Peyer's patch (tissue), 4 donors: ENCODE data around the gene RHOXF1. TPM values are rescaled to one million over a fixed set of nuclear protein-coding genes. Genes with fewer than 3 reads are reported as not detected.
"Not testable (repeated sequence)": the region's sequence is repeated elsewhere in the genome, so short reads cannot be mapped to it uniquely, and the experiment has no call there.

Experiments used
- DNase-seq, 3 donors: peaks; one replicate each; pipeline ENCODE4 v3.0.0-alpha.2; 2017 to 2019
- H3K27ac ChIP-seq, 4 donors: fragments of 200-600 bp; sonication (generic); one replicate each; pipeline ENCODE4 v1.5.1; 2016 to 2019
- H3K27me3 ChIP-seq, 2 donors: fragments of 200-600 bp; sonication (generic); one replicate each; pipeline ENCODE4 v1.5.1; 2019
- H3K36me3 ChIP-seq, 3 donors: fragments of 200-600 bp; sonication (generic); one replicate each; pipeline ENCODE4 v1.5.1; 2016 to 2019
- H3K4me1 ChIP-seq, 4 donors: fragments of 200-600 bp; sonication (generic); one replicate each; pipeline ENCODE4 v1.5.1; 2016 to 2019
- H3K4me3 ChIP-seq, 4 donors: fragments of 200-600 bp; sonication (generic); 1 replicate in 3 of 4; 2 replicates in 1 of 4; pipeline ENCODE4 v1.5.1; 2016 to 2019; ENCODE audit warnings: mild to moderate bottlenecking in 1 of 4
- H3K9me3 ChIP-seq, 4 donors: fragments of 200-600 bp; sonication (generic); one replicate each; pipeline ENCODE4 v1.5.1; 2016 to 2019; ENCODE audit warnings: mild to moderate bottlenecking in 1 of 4
- POLR2A ChIP-seq, 2 donors: fragments of 450-650 bp; IDR thresholded peaks; one replicate each; pipeline ENCODE4 v1.5.1; 2017; ENCODE audit warnings: antibody characterized with exemption in 2 of 2, mild to moderate bottlenecking in 2 of 2, moderate library complexity in 2 of 2
- total RNA-seq, 4 donors: library from RNA; depleted of rRNA; stranded (reverse); fragments of >200 nt; gene quantifications; one replicate each; pipeline ENCODE4 v1.1.0, GENCODE V29; 2016
- TF ChIP-seq, protein P1 (sequence below), 6 experiments: fragments of 450-650 bp in 4 of 6; fragments of 200-600 bp in 2 of 6; sonication (generic) in 1 of 6; IDR thresholded peaks; one replicate each; pipeline ENCODE4 v1.5.1; 2017 to 2019; ENCODE audit warnings: antibody characterized with exemption in 6 of 6, mild to moderate bottlenecking in 3 of 6, moderate library complexity in 1 of 6

Gene RHOXF1, protein sequence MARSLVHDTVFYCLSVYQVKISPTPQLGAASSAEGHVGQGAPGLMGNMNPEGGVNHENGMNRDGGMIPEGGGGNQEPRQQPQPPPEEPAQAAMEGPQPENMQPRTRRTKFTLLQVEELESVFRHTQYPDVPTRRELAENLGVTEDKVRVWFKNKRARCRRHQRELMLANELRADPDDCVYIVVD
- 1 to 10 TPM in 2 of 4 donors, not detected in 2; 2.9 to 7.2 TPM for total RNA-seq

DNA sequence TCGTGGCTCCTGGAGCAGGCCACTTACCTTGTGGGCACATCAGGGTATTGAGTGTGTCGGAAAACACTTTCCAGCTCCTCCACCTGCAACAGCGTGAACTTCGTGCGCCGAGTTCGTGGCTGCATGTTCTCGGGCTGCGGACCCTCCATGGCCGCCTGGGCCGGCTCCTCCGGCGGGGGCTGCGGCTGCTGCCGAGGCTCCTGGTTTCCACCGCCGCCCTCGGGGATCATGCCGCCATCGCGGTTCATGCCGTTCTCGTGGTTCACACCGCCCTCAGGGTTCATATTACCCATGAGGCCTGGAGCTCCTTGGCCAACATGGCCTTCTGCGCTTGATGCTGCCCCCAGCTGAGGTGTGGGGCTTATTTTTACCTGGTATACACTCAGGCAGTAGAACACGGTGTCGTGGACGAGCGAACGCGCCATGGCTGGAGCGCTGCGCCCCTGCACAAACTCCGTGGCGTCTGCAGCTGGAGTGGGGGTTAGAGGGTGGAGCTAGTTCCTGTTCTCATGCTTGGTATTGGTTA lies at the start of gene RHOXF1:
RHOXF1 (minus strand) TSS at position 476 of the 526 bp plus-strand sequence; CDS start at position 425, 51 bp downstream.
- Histone ChIP-seq H3K4me1 (no peaks in the 10 kb centered on the region), H3K27me3 (no peaks in the 10 kb centered on the region), H3K9me3 (no peaks in the 10 kb centered on the region), H3K36me3 (no peaks in the 10 kb centered on the region), H3K27ac (no peak within 1 kb of the TSS), H3K4me3 (no peak within 1 kb of the TSS)
- TF ChIP-seq, protein P1, sequence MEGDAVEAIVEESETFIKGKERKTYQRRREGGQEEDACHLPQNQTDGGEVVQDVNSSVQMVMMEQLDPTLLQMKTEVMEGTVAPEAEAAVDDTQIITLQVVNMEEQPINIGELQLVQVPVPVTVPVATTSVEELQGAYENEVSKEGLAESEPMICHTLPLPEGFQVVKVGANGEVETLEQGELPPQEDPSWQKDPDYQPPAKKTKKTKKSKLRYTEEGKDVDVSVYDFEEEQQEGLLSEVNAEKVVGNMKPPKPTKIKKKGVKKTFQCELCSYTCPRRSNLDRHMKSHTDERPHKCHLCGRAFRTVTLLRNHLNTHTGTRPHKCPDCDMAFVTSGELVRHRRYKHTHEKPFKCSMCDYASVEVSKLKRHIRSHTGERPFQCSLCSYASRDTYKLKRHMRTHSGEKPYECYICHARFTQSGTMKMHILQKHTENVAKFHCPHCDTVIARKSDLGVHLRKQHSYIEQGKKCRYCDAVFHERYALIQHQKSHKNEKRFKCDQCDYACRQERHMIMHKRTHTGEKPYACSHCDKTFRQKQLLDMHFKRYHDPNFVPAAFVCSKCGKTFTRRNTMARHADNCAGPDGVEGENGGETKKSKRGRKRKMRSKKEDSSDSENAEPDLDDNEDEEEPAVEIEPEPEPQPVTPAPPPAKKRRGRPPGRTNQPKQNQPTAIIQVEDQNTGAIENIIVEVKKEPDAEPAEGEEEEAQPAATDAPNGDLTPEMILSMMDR (IDR thresholded peaks at IDR 0.05) = no peak
- TF ChIP-seq POLR2A (IDR thresholded peaks at IDR 0.05) = no peak
- no peak for DNase-seq

DNA sequence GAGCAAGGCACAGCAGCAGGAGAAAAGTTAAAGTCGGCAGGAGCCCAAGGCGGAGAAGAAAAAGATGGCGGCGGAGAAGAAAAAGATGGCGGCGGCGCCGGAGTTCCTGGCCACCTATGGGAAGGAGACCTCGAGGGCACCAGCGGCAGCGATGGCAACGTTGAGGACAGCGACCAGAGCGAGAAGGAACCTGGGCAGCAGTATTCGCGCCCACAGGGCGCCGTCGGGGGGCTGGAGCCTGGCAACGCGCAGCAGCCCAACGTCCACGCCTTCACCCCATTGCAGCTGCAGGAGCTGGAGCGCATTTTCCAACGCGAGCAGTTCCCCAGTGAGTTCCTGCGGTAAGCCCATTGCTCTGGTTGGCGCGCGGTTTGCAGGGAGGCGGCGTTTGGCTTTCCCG lies 43.4 kb upstream of the RHOXF1 start:
- H3K27me3 ChIP-seq, DNase-seq: not testable (repeated sequence)

DNA sequence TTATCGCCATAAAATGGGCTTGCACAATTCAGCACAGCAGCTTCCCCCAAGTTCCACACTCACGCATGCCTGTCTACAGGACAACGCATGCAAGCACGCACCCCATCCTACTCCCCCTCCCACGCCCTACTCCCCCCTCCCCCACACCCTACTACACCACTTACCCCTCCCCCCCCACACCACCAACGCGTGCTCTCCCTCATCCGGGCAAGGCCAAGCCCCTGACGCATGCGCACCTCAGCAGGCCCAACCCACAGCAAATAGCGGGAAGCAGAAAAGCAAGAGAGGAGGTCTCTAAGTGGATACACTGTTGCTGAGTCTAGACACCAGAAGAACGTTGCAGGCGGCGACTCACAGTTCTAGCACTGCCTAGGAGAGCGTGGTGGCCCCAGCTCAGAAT lies 42.6 kb upstream of the RHOXF1 start, which contains the start of gene RHOXF2:
RHOXF2 (plus strand) TSS at position 301 of the 400 bp plus-strand sequence. CDS start 138 bp downstream, outside the sequence.
- H3K27me3 ChIP-seq, H3K4me1 ChIP-seq, H3K9me3 ChIP-seq, H3K27ac ChIP-seq, DNase-seq, H3K36me3 ChIP-seq, H3K4me3 ChIP-seq: not testable (repeated sequence)

More for the DNA sequence above, 43.4 kb upstream of the RHOXF1 start:
- not testable (repeated sequence) for H3K36me3 ChIP-seq, H3K9me3 ChIP-seq, H3K4me3 ChIP-seq, H3K4me1 ChIP-seq, H3K27ac ChIP-seq

DNA sequence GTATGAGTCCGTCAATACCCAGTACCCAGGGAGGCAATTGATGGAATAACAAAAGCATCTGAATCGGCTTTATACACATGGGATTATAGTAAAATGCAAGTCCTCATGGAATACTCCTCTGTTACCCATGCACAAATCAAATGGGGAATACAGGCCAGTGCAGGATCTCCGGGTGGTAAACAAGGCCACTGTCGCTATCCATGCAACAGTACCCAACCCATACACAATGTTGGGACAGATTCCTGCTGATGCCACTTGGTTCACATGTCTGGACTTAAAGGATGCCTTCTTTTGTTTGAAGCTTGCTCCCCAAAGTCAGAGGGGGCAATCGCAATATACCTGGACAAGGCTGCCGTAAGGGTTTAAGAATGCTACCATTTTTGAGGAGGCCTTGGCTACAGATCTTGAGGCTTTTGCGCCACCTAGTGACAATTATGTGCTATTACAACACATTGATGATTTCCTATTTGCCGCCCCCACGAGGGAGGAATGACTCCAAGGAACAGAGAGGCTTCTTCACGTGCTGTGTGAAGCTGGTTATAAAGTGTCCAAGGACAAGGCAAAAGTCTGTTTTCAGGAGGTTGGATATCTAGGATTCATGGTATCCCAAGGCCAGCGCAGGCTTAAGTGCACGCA lies 34.5 kb upstream of the RHOXF1 start:
- not testable (repeated sequence) for H3K4me3 ChIP-seq, H3K36me3 ChIP-seq, H3K27ac ChIP-seq, H3K4me1 ChIP-seq, H3K9me3 ChIP-seq, H3K27me3 ChIP-seq, DNase-seq

DNA sequence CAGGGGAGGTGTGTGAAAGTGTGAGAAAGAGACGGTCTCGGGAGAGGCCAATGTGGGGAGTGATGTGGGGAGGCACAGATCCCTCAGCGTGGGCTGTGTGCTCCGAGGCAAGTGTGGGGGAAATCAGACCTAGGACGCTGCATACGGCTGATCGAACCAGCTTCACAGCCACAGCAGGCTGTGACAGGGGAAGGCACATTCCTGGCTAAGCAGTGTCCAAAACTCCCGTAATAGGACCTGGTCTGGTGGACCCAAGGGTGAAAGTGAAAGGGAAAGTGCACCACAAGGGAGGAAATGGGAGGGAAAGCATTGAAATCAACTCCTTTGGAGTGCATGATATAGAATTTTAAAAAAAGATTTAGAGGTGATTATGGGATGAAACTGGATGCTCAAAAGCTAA lies 31.8 kb upstream of the RHOXF1 start:
- Histone ChIP-seq H3K9me3 (peaks cover 0 to 5% (median 0%) of the 10 kb centered on the region in 4 donors), H3K27ac (no peak overlapping the region)

DNA sequence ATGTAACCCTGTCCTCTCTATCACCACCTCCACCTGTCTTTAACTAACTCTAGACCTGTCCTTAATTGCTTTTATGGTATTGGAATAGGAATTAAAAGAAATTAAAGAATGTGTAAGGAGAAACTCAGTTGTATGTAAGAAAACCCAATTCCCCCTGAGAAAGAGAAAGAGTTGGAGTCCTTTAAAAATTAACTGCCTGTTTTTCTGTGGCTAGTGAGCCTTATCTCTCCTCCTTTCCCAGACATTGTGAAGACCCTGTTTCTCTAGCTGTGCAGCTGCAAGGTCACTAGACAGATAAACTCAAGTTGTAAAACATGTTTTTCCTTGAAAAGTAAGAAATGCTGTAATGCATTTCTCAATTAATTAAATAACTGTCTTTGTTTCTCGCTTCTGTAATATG lies 30.6 kb upstream of the RHOXF1 start:
- H3K36me3 ChIP-seq, H3K9me3 ChIP-seq, H3K4me1 ChIP-seq, H3K27me3 ChIP-seq, DNase-seq, H3K4me3 ChIP-seq, H3K27ac ChIP-seq: not testable (repeated sequence)

More for the DNA sequence above, 31.8 kb upstream of the RHOXF1 start:
- no peak for TF ChIP-seq POLR2A (IDR thresholded peaks at IDR 0.05)
- TF ChIP-seq, protein P1 (IDR thresholded peaks at IDR 0.05) = no peak
- Histone ChIP-seq H3K4me1 (no peaks in the 10 kb centered on the region), H3K4me3 (no peak overlapping the region), H3K27me3 (no peaks in the 10 kb centered on the region), H3K36me3 (no peaks in the 10 kb centered on the region)
- DNase-seq = no peak

DNA sequence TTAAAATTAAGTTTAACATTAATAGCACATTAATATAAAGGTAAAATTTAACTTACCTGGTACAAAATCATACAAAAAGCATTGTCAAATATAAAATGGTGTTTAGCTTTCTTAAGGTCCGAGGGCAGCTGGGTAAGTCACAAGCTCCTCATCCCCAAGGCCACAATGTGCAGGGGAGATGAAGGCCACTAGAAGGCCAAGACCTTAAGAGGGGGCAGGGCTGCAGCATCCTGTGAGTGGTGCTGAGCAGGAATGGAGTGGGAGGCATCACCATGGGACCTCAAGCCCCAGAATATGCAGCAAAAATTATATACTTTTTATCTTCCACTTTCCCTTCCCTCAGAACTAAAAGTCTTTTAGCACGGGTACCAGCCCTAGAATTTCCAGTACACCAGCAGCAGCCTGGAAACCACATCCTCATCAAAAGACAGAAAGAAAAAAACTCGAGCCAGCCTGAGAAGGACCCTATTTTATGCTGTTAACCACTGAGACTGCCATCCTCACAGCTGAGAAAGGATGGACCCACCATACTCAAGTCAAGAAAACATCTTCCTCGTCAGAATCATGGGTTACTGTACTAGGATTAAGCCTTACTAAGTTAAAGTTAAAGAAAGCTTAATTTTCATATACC lies 29.7 kb upstream of the RHOXF1 start:
- Histone ChIP-seq H3K27ac (no peak overlapping the region), H3K27me3 (no peaks in the 10 kb centered on the region), H3K4me3 (no peak overlapping the region), H3K9me3 (peaks cover 0 to 5% (median 0%) of the 10 kb centered on the region in 4 donors), H3K4me1 (no peaks in the 10 kb centered on the region), H3K36me3 (no peaks in the 10 kb centered on the region)
- no peak for DNase-seq
- TF ChIP-seq POLR2A (IDR thresholded peaks at IDR 0.05) = no peak
- TF ChIP-seq, protein P1 (IDR thresholded peaks at IDR 0.05) = no peak
